Inflammatory macrophage treated with lipopolysaccharide for 4 hours (primary cell): ENCODE results near the gene UNK.
"Not testable (repeated sequence)": the region's sequence is repeated elsewhere in the genome, so short reads cannot be mapped to it uniquely, and the experiment has no call there.

Experiments
- DNase-seq: peaks from one replicate; pipeline ENCODE4 v3.0.0-alpha.2; 2020

UNK gene

GRCh38 chr17:75806822-75807500 is 22.4 kb downstream of the UNK start:
- no peak for DNase-seq

DNA sequence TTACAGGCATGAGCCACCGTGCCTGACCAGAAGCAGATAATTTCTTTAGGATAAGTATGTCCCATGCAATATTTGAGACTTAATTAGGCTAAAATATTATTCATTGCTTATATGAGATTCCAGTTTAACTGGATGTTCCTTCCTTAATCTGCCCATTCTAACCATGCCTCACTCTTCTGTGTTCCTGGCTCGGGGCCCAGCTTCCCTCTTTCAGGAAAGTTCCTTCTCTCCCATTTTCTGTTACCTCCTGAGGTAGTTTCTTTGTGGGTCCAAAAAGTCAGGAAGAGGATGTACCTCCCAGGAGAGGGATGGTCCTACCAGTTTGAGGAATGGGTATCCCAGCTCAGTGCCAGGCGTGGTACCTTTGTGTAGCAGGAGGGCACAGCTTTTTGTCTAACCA is 23.3 kb downstream of the UNK start:
- DNase-seq, result no peak

GRCh38 chr17:75808549-75808904 is 23.9 kb downstream of the UNK start:
- no peak for DNase-seq

DNA sequence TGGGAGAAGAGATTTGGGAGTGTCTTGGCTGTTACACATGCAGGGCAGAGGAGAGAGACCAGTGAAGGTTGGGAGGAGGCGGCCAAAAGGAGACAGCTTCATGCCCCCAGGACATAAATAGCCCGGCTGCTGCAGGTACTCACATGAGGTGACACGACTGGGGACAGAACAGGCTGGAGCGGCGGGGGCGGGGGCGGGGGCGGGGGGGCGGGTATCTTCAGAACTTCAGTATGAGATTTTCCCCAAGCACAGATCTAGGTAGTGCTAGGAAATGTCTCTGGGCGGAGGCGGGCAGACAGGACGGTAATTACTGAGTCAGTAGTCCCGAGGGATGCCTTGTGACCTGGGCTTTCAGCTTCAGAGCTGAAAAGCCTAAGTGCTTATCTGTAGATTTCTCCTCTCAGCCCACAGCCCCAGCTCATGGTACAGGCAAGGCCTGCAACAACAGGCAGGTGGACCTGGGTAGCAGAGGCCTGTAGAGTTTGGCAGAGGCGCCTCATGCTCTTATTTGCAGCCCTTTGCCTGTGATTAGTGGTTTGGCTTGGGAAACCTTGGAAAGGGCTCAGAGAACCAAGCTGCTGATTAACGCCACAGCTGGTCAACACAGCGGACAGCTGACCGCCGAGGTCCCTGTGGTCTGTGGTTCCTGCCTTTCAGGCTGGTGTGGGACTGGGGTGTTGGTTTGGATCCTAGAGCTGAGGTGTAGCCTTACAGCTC is 24.5 kb downstream of the UNK start:
- DNase-seq, result no peak

DNA sequence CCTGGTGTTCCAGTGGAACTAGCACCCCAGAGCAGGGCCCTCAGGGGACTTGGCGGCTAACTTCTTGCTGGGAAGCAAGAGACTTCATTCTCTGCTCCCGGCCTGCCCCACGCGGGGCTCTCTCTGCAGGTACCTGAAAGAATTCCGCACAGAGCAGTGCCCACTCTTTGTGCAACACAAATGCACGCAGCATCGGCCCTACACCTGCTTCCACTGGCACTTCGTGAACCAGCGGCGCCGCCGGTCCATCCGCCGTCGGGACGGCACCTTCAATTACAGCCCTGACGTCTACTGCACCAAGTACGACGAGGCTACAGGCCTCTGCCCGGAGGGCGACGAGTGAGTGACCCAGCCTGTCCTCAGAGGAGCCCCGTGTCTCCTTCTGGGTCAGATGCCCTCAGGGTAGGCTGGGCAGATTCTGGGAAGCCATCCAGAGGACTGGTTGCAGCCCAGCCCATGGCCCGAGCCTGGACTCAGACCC is 25.1 kb downstream of the UNK start:
- no peak for DNase-seq

GRCh38 chr17:75810216-75810615 is 25.6 kb downstream of the UNK start:
- DNase-seq, result no peak

DNA sequence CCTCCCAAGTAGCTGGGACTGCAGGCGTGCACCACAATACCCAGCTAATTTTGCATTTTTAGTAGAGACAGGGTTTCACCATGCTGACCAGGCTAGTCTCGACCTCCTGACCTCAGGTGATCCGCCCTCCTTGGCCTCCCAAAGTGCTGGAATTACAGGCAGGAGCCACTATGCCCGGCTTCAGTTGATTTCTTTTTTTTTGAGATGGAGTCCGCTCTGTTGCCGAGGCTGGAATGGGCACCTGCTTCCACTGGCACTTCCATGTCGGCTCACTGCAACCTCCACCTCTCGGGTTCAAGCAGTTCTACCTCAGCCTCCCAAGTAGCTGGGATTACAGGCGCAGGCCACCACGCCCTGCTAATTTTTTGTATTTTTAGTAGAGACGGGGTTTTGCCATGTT is 26.1 kb downstream of the UNK start:
- DNase-seq, result not testable (repeated sequence)

GRCh38 chr17:75811174-75811573 is 26.6 kb downstream of the UNK start:
- no peak for DNase-seq

DNA sequence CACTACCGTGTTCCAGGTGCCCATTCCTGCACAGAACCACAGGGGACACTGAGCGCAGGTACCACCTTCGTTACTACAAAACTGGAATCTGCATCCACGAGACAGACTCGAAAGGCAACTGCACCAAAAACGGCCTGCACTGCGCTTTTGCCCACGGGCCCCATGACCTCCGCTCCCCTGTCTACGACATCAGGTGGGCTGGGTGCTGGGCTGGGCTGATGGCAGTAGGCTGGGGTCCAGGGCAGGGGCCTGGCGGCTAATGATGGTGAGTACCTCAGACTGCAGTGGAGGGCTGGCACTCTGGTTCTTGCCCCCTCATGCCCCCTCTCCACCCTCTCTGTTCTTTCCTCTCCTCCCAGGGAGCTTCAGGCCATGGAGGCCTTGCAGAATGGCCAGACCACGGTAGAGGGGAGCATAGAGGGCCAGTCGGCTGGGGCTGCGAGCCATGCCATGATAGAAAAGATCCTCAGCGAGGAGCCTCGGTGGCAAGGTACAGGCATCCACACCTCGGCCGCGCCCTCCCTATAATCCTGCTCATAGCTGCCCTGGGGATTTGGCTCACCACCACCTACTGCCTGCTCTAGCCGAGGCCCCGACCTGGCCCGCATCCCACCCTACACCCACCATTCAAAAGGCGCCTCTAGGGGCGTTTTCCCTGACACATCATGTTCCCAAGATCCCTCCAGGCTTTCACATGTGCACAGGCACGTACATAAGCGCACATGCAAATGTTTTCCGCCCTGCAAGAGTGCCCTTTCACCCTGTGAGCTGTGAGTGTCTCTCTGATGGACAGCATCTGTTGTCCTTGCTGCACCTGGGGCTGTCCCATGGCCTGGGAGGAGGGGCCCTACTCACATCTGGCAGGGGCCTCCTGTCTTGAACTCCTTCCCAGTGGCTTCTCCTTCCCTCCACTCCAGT is 27.7 kb downstream of the UNK start:
- no peak for DNase-seq

GRCh38 chr17:75813081-75814020 is 28.7 kb downstream of the UNK start:
- DNase-seq, result no peak

- no peak for DNase-seq
Observed at GRCh38 chr17:75814021-75814395, 29.4 kb downstream of the UNK start.

GRCh38 chr17:75814900-75815373 is 30.3 kb downstream of the UNK start:
- no peak for DNase-seq

- DNase-seq, result no peak
Observed at GRCh38 chr17:75815399-75815798, 30.8 kb downstream of the UNK start.

DNA sequence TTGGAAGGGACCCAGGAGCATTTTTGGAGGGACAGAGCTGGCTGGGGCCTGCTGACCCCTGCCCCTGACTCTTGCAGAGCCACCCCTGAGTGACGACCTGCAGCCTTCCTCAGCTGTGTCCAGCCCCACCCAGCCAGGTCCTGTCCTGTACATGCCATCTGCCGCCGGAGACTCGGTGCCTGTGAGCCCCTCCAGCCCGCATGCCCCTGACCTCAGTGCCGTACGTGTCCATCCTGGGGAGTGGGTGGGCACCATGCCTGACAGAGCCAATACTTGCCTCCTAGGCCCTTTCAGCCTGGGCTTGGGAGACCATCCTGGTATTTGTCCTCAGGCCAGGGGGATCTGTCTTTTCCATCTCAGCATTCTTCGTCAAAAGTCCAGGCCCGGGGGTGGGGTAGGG is 32.1 kb downstream of the UNK start:
- DNase-seq, result no peak

DNA sequence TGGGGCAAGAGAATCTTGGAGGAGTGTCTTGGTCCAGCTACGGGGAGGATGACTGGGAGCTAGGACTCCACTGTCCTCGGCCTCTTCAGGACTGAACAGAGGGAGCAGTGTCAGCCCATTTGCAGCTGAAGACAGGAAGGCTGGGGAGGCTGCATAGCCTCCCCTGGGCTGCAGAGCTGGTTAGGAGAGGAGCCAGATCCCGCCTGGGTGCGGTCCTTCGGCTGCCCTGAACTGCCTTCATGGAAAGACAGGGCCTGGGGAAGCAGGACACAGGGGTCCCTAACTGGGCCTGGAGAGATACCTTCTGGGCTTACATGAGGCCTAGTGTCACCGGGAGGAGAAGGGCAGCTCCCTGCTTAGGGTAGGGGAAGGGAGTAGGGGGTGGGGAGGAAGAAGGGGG is 33.0 kb downstream of the UNK start:
- DNase-seq, result no peak

DNA sequence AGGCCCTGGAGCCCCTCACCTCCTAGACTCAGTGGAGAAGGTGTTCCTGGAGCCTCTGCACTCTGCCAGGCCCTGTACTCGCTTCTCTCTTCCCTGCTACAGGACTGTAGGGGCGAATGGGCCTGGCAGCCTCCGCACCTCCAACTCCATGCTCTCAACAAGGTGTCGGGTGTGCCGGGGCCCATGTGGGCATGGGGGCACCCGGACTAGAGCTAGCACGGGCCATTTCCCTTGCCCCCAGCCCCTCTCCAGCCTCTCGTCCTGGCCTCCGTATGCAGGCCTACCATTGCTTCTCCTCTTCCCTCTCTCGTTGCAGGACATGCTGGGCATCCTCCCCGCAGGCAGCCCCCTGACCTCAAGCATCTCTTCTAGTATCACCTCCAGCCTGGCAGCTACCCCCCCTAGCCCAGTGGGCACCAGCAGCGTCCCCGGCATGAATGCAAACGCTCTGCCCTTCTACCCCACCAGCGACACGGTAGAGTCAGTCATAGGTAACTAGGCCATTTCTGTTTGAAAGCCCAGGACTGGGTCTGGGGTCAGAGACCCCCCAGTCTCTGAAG is 33.8 kb downstream of the UNK start:
- DNase-seq, result no peak

DNA sequence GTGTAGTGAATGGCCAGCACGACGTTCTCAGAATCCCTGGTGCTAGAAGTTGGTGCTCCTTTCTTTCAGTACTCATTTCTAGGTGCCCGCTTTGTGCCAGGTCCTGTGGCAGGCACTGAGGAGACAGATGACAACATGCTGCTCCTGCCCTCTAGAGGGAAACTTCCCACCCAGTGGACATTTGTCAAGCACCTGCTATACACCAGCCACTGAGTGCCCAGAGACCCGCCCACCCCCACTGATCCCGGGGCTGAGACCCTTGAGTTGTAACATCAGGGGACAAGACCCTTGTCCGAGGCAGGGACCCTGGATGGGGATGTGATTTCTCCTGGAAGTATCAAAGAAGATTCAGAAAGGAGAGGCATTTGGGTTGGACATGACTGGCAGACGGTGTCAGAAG is 34.5 kb downstream of the UNK start:
- DNase-seq, result no peak

DNA sequence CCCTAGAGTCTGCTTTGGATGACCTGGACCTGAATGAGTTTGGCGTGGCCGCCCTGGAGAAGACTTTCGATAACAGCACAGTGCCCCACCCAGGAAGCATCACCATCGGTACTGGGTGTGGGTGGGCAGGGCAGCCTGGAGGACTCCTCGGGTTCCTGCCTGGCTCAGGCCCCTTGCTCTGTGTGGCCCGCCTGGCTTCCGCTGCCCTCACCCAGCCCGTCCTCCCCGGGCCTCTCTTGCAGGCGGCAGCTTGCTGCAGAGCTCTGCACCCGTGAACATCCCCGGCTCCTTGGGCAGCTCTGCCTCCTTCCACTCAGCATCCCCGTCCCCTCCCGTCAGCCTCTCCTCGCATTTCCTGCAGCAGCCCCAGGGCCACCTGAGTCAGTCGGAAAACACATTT is 35.1 kb downstream of the UNK start:
- no peak for DNase-seq

GRCh38 chr17:75820094-75821080 is 35.8 kb downstream of the UNK start:
- DNase-seq, result no peak

GRCh38 chr17:75821552-75821951 is 36.9 kb downstream of the UNK start:
- no peak for DNase-seq
